Activated CD8-positive, alpha-beta memory T cell treated with anti-CD3 and anti-CD28 coated beads, Interleukin-2, amount 50 U/mL, for 1 hour (primary cell): Measurements from ENCODE around the gene BPIFB3.
"Not testable (repeated sequence)": the region's sequence is repeated elsewhere in the genome, so short reads cannot be mapped to it uniquely, and the experiment has no call there.

Experiments used
- DNase-seq: peaks from one replicate; pipeline ENCODE4 v3.0.0-alpha.2; 2020; ENCODE audit errors: extremely low read depth

The BPIFB3 gene

GRCh38 chr20:33115501-33115900 is 61.8 kb downstream of the BPIFB3 start:
- DNase-seq, result not testable (repeated sequence)

GRCh38 chr20:33119725-33120720 is 66.3 kb downstream of the BPIFB3 start:
- DNase-seq, result no peak

DNA sequence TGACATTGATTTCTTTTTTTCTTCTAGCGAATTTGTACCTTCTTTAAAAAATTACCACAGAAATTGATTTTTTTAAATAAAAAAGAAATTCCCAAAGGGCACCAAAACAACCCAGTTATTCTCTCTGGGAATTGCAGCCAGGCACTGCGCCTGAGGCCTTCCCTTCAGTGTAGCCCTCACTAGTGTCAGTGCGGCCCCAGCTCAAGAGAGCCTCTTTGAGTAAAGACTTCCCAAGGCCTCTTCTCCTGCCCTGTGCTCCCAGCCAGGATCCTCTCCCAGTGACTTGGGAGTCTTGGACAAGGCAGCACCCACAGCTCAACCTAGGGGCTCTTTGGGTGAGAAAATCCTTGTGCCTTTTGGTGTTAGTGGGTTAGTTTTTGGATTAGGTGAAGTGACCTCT is 67.2 kb downstream of the BPIFB3 start:
- no peak for DNase-seq

DNA sequence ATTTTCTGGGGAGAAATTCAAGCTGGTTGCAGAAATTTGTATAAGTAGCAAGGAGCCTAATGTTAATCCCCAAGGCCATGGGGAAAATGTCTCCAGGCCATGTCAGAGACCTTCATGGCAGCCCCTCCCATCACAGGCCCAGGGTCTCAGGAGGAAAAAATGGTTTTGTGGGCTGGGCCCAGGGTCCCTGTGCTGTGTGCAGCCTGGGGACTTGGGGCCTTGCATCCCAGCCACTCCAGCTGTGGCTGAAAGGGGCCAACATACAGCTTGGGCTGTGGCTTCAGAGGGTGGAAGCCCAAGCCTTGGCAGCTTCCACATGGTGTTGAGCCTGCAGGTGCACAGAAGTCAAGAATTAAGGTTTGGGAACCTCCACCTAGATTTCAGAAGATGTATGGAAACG is 68.6 kb downstream of the BPIFB3 start:
- not testable (repeated sequence) for DNase-seq
